Kidney glomerular epithelial cell (primary cell): ENCODE measurements around the gene SLC16A10.
"Not testable (repeated sequence)": the region's sequence is repeated elsewhere in the genome, so short reads cannot be mapped to it uniquely, and the experiment has no call there.

ENCODE experiments used
- DNase-seq: peaks from one replicate; lab custom pipeline; 2025; lab: John Stamatoyannopoulos, UW

The SLC16A10 gene

DNA sequence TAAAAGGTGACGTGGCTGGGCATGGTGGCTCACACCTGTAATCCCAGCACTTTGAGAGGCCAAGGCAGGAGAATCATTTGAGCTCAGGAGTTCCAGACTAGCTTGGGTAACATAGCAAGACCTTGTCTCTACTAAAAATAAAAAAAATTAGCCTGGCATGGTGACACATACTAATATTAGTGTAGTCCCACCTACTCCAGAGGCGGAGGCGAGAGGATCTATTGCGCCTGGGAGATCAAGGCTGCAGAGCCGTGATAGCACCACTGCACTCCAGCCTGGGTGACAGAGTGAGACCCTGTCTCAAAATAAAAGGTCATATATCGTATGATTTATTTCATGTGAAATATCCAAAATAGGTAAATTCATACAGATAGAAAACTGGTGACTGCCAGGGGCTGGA, 132.5 kb downstream of the SLC16A10 start:
- no peak for DNase-seq

DNA sequence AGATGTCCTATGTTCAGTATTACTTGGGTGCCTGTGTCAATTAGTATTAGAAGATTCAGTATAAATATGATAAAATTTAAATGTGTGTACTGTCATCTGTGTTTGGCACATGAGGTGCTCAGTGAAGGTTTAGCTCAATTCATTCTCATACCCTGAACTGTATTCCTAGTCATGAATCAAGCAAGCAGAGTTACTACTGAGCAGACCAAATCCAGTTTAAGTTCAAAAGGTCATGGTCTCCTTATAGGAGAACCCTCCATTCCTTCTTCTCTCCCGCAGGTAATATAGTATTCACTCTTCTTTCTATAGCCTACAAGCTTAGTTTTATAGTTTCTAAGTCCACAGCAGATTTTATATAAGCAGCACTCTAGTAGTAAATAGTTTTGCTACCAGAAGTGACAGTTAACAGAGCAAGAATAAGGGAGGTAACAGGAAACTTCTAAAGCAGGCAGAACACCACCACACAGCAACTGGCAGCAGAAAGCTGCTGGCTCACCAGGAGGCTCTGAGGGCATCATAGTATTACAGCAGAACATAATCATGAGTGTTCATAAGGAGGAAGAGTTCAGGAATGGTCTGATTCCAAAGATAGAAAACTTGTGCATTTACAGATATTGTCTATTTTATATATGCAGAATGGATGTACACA, 133.2 kb downstream of the SLC16A10 start:
- no peak for DNase-seq

DNA sequence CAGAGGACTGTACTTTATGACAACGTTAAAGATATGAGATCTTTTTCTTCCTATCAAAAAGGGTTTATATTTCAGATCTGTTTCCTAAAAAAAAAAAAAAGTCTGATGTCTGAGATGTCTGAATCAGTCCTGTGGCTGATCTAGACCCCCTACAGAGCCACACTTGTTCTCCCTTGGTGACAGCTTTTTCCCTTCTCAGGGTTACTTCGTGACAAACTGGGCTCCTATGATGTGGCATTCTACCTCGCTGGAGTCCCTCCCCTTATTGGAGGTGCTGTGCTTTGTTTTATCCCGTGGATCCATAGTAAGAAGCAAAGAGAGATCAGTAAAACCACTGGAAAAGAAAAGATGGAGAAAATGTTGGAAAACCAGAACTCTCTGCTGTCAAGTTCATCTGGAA, 134.5 kb downstream of the SLC16A10 start:
- no peak for DNase-seq

DNA sequence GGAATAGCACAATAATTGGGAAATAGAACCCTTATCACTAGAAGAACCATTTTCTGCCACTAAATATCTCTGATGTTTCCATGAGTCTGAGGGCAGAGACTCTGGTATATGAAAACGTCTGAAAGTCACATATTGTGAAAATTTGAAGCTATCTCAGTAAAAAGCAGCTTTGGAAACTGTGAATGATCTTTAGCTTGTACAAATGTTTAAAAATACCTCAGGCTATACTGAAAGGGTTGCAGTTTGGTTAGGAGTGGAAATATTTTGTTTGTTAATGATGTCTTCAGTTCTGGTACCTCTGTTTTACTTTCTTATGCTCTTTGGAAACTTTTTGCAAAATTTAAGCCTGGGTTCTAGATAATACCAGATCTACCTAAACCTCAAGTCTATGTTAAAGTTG, 135.0 kb downstream of the SLC16A10 start:
- no peak for DNase-seq

DNA sequence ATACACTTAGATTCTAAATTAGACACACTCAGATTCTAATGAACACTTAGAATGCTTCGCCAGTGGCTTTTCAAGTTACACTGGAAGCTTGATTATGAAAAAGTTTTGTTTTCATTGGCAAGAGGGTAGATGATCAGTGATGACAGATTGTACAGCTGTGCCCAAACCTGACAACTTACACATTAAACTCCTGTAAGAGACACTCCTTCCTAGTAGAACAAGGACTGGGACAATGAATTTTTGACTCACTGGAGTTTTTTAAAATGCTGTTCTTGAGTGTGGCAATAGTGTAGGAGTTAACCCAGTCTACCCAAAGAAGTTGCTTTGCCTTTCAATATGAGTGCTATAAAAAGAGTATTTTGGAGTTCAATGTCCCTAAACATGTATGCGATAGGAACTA, 140.8 kb downstream of the SLC16A10 start:
- no peak for DNase-seq

DNA sequence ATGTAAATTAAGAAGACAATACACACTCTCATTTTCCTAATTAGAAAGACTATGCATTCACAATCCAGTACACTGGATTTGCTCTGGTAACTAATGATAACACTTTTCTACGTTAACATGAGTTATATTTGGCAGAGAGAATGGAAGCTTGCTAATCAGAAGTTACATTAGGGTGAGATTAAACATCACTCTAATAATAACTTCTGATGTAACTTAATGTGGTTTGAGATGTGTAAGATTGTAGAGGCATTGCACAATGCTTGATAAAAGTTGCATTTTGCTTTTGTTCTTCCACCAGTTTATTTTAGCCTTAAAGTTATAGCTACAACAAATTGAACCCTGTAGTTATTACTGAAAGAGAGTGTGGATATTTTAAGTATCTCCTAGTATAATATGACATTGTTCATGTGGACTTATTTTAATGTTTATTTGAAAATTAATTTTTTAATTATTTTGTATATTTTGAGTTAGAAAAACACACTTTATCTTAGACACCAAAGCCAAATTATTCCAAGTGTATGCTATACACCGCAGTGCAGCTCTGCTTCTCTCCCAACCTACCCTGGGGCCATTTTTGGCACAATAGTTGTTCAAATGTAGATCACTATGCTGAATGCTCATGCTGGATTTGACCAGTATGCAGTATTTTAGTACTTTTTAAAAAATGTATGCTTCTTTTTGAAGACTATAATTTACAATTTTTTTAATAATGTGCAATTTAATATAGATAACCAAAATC, 143.2 kb downstream of the SLC16A10 start:
- peak; percentile 62 for DNase-seq

DNA sequence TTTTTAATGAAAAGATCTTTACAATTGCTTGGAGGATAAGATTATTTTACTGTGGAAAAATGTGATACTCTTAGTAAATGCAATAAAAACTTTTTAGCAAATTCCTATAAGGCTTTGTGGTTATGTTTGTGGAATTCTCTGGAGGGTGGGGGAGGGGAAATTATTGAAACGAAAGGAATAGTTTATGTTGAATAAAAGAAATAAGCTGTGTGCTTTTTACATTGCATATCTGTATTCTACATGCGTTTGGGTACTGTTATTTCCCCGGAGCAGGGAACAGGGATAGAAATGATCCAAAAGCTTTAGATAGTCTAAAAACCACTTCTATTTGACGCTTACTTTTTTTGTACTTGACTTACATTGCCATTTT, 143.8 kb downstream of the SLC16A10 start:
- no peak for DNase-seq

DNA sequence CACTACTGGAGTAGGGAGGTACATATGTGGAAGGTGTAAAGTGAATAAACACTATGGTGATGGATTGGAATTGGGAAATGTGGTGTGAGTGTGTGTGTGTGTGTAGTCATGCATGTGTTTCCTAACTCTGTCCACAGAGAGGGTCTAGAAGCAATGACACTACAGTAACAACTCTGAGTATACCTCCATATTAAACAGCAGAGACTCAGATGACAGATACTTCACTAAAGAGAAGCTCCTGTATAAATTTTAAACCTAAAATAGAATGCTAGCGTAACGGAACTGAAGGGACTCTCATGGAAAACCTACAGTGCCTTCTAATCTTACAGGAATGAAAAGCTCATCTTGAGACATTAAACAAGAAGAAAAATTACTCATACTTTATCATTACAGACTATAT, 150.5 kb downstream of the SLC16A10 start:
- DNase-seq = no peak

DNA sequence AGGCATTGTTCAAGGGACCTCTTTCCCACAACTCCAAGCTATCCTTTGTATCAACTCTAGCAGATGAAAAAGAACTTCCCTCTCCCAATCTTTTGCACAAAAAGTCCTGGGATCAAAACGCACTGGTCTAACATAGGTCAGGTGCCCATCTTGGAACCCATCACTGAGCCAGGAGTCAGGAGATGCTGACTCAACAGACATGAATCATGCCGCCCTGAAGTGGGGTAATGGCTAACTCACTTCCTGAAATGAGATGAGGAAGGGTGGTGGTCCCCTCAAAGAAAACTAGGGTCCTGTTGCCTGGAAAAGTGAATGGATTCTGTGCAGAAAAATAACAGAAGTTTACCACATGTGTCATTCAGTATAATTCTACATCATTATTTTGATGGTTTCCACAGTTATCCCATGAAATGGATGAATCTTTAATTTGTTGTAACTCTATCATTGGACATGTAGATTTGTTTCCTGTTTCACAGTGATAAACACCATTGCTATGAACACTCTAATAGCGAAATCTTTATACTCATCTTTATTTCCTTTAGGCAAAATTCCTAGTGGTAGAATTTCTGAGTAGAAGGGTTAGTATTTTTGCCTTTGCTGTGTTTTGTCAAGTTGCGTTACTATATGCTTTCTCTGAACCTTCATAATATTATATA, 151.3 kb downstream of the SLC16A10 start:
- DNase-seq = no peak

DNA sequence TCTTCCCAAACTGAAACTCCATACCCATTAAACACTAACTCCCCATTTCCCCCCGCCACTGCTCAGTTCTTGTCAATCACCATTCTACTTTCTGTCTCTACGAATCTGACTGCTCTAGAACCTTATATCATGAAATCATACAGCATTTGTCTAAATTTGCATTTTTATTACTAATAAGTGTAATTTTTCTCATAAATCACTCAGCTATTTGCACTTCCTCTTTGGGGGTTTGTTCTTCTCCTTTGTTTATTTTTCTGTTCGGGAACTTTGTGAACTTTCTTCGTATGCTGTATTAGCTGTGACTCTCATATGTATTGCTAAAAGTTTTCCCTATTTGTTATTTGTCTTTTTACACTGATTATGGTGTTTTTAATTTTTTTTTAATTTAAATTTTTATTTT, 152.2 kb downstream of the SLC16A10 start:
- no peak for DNase-seq

DNA sequence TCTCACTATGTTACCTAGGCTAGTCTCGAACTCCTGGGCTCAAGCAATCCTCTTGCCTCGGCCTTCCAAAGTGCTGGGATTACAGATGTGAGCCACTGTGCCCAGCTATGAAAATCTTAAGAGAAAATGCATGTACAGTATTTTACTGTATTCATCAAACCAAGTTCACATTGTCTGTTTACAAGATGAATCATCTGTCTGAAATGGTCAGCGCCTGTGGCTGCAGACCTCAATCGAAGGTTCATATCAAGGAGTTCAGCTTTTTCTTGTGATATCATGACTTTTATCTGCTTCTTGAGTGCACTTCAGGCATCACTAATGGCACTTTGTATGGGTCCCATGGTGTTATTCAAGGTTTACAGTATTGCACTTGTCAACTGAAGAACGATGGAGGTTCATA, 155.1 kb downstream of the SLC16A10 start:
- peak; percentile 61 for DNase-seq

DNA sequence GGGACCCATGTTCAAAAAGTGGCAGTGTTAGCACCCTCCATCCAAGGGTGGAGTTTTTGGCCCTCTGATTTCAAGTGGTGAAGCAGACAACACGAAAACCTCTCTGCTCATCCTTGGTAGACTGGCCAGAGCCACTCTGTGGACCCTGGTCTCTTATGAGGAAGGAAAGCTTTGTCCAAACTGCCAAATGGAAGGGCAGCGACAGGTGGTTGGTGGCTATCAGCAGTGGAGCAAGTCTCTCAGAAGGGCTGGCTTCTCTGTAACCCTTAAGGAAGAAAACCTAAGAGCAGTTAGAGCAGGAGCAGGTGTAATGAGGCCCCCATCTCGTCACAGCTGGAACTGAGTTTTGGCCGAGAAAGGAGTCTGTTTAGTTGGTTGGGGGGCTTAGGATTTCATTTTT, 155.8 kb downstream of the SLC16A10 start:
- no peak for DNase-seq

DNA sequence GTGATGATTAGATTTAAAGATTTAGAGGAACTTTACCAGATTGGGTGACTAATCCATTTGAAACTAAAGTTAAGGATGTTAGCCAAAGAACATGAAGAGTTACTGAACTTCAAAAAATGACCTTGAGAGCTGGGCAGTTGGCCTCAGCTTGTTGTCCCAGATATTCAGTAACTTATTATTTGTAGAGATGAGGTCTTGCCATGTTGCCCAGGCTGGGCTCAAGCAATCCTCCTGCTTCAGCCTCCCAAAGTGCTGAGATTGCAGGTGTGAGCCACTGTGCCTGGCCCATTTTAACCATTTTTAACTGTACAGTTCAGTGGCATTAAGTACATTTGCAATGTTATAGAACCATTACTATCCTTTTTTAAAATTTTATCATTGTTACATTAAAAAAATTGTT, 161.5 kb downstream of the SLC16A10 start:
- no peak for DNase-seq

DNA sequence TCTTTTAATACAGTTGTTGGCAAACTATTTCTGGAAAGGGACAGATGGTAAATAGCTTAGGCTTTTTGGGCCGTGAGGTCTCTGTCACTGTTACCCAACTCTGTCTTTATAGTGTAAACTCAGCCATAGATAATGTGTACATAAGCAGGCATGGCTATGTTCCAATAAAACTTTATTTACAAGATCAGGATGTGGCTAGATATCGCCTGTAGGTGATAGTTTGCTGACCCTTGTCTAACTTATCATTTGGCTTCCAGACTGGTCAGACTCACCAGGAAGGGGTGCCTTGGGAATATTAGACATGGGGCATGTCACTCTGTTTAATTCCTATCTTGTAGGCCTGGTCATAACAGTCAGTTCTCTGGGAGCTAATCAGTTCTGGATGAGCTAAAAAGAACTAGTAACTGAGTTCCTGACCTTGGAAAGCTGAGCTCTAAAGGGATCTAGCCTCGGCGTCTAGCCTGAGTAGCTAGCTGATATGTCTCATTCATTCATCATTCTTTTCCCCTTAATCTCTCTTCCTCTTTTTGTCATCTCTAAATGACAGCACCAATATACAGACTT, 163.6 kb downstream of the SLC16A10 start:
- no peak for DNase-seq

DNA sequence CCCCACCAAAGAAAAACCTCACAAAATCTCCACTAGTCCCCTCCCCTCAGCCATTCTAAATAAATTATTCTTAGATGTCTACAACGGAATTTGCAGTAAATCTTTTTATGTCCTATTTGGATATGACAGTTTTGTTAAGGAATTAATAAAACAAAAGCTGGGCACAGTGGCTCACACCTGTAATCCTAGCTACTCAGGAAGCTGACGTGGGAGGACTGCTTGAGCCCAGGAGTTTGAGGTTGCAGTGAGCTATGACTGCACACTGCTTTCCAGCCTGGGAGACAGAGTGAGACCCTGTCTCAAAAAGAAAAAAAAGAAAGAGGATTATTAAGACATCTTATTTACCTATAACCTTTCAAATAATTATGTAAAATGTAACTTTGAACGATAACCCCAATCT, 165.4 kb downstream of the SLC16A10 start:
- no peak for DNase-seq

DNA sequence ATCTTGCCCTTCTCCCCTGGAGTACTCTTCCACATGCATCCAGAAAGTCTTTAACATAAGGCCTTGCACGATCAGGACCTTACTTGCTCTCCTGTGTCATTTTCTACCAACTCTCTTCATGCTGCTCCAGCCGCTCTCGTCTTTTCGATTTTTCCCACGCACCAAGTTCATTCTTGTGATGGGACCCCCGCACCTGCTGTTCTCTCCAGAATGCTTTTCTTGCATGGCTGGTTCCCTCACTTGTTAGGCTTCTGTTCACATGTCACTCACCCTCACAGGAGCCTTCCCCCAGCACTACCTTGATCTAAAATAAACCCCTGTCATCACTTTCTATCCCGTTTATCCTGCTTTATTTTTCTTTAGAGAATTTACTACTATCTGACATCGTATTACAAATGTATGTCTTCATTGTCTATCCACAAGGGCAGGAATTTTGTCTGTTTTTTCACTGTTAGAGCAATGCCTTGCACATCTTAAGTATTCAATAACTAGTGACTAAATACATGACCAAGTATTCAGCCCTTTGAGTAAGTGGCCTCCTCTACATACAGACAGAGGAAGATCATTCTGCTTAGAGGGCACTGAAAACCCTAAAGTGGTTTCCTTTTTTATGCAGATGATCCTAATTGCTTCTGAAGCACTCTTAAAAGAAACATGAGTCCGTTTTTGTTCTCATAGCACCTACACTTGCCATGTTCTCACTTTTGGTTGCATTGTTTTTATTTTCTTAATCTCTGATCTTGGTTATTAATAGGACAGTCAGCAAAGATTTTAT, 166.9 kb downstream of the SLC16A10 start:
- DNase-seq = no peak

DNA sequence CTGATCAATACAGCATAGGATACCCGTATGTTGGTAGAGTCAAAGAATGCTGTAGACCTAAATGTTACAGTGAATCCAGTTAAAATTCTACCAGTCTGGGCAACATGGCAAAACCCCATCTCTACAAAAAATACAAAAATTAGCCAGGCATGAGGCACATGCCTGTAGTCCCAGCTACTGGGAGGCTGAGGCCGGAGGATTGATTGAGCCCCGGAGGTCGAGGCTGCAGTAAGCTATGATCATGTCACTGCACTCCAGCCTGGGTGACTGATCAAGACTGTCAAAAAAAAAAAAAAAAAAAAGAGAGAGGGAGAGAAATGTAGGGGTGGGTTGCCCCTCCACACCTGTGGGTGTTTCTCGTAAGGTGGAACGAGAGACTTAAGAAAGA, 167.5 kb downstream of the SLC16A10 start:
- DNase-seq = no peak

DNA sequence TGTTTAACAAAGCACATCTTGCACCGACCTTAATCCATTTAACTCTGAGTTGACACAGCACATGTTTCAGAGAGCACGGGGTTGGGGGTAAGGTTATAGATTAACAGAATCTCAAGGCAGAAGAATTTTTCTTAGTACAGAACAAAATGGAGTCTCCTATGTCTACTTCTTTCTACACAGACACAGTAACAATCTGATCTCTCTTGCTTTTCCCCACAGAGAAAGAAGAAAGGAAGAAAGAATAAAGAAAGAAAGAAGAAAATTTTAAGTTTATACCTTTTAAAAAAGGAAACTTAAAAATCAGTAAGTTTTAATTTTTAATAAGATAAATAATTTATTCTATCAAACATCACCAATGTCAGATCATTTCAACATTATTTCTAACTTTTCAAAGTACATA, 168.5 kb downstream of the SLC16A10 start:
- DNase-seq = not testable (repeated sequence)

DNA sequence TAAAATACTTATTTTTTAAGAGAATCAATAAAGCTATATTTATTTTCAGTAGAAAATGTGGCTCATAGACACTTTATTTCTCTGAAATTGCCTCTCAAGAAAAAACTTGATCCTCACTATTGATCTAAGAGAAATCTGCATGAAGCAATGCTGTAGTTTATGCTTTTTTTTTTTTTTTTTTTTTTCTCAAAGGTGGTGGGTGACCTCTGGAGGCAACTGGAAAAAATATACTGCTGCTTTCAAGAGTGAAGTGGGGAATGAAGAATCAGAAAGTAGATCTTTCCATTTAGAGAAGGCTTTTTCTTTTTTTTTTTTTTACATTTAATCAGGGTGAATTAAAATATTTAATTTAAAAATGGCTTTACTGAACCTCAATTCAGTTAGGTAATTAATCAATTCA, 169.3 kb downstream of the SLC16A10 start:
- DNase-seq = no peak

DNA sequence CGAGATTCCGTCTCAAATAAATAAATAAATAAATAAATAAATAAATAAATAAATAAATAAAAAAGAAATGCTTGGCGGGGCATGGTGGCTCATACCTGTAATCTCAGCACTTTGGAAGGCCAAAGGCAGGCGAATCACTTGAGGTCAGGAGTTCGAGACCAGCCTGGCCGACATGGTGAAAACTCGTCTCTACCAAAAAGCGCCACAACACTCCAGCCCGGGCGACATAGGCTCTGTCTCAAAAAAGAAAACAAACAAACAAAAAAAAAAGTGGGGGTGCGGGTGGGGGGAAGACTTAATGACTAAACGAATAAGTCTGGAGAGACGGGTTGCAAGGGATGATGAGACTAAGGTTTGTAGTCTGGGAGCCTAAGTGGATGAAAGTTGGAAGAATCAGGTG, 170.7 kb downstream of the SLC16A10 start:
- no peak for DNase-seq

DNA sequence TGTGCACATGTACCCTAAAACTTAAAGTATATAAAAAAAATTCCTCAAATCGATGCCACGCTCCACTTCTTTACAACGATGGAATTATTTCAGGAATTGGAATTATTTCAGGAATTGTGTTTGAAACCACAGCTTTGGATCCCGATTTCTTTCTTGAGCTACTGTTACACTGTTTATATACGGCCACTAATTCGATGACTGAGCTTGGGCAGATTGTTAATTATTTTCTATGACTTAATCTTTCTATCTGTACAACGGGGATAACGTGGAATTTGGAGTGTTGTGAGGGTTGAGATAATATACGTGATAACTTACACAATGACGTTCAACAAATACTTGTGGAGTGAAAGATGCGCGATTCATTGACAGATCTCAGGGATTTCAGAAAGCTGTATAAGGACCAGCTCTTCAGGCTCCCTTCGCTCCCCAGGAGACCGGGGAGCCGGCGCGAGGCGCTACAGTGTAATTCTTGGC, 171.3 kb downstream of the SLC16A10 start:
- peak; percentile 77 for DNase-seq
